CD14-positive monocyte (primary cell): ENCODE results near the gene EGFLAM. TPM values are rescaled to one million over a fixed set of nuclear protein-coding genes. Genes with fewer than 3 reads are reported as not detected.

Source experiments
- DNase-seq, 3 donors: peaks; one replicate each; pipeline ENCODE4 v3.0.0-alpha.2; 2011 to 2022
- H2AFZ ChIP-seq: 2 replicates; pipeline ENCODE4 v1.6.0; 2012; ENCODE audit warnings: mild to moderate bottlenecking, low read depth, low read length, inconsistent platforms; ENCODE audit not compliant: insufficient read depth, poor library complexity, severe bottlenecking
- H3K27ac ChIP-seq, 2 donors: 1 replicate in 1 of 2; 2 replicates in 1 of 2; pipeline ENCODE4 v1.5.1; 2012 to 2013; ENCODE audit warnings: low read length in 2 of 2, control low read depth in 1 of 2, inconsistent platforms in 1 of 2, low read depth in 1 of 2, mild to moderate bottlenecking in 1 of 2
- H3K27me3 ChIP-seq, 2 donors: one replicate each; pipeline versions ENCODE4 v1.6.0 to v1.6.1; 2011 to 2013; ENCODE audit warnings: low read length in 2 of 2; ENCODE audit not compliant: control insufficient read depth in 2 of 2, insufficient read depth in 2 of 2
- H3K36me3 ChIP-seq, 2 donors: replicated peaks in 1 of 2; 1 replicate in 1 of 2; 2 replicates in 1 of 2; pipeline versions ENCODE4 v1.5.1 to v1.6.1; 2012 to 2013; ENCODE audit warnings: low read length in 2 of 2, control low read depth in 1 of 2, inconsistent platforms in 1 of 2, mild to moderate bottlenecking in 1 of 2; ENCODE audit not compliant: insufficient read depth in 2 of 2, control insufficient read depth in 1 of 2
- H3K4me1 ChIP-seq, 2 donors: 1 replicate in 1 of 2; 2 replicates in 1 of 2; pipeline versions ENCODE4 v1.5.1 to v1.6.1; 2012 to 2013; ENCODE audit warnings: low read length in 2 of 2, control low read depth in 1 of 2, inconsistent platforms in 1 of 2, mild to moderate bottlenecking in 1 of 2, moderate library complexity in 1 of 2; ENCODE audit not compliant: insufficient read depth in 2 of 2, control insufficient read depth in 1 of 2
- H3K4me2 ChIP-seq: replicated peaks from 2 replicates; pipeline ENCODE3; 2012; ENCODE audit warnings: low read length, moderate library complexity, mild to moderate bottlenecking; ENCODE audit not compliant: poor library complexity, severe bottlenecking; ENCODE audit errors: extremely low read depth
- H3K4me3 ChIP-seq, 3 experiments: fragments of 200-600 bp in 1 of 3; sonication (generic) in 1 of 3; replicated peaks in 1 of 3; 1 replicate in 2 of 3; 2 replicates in 1 of 3; pipeline ENCODE4 v1.5.1; 2011 to 2013; ENCODE audit warnings: low read length in 3 of 3, mild to moderate bottlenecking in 3 of 3, control low read depth in 2 of 3, low read depth in 2 of 3, inconsistent platforms in 1 of 3, moderate library complexity in 1 of 3
- H3K79me2 ChIP-seq: 2 replicates; pipeline ENCODE4 v1.6.0; 2012; ENCODE audit warnings: mild to moderate bottlenecking, control low read depth, inconsistent platforms, low read length, moderate library complexity; ENCODE audit not compliant: insufficient read depth
- H3K9ac ChIP-seq: 2 replicates; pipeline ENCODE4 v1.6.0; 2017; ENCODE audit warnings: low read length, mild to moderate bottlenecking; ENCODE audit not compliant: insufficient read depth, poor library complexity, severe bottlenecking
- H3K9me3 ChIP-seq, 2 donors: replicated peaks in 1 of 2; 1 replicate in 1 of 2; 2 replicates in 1 of 2; pipeline versions ENCODE4 v1.5.1 to v1.6.1; 2012 to 2013; ENCODE audit warnings: low read length in 2 of 2, control low read depth in 1 of 2; ENCODE audit not compliant: control insufficient read depth in 1 of 2, insufficient read depth in 1 of 2
- H4K20me1 ChIP-seq: 2 replicates; pipeline ENCODE4 v1.6.0; 2012; ENCODE audit warnings: mild to moderate bottlenecking, low read length, control low read depth, moderate library complexity; ENCODE audit not compliant: insufficient read depth
- H3K27ac Mint-ChIP-seq, 7 donors: one replicate each; pipeline ENCODE4 v1.8.0; 2020; ENCODE audit warnings: mild to moderate bottlenecking in 7 of 7, mixed read lengths in 7 of 7, moderate library complexity in 6 of 7, inconsistent platforms in 2 of 7
- H3K27me3 Mint-ChIP-seq, 3 donors: one replicate each; pipeline ENCODE4 v1.8.0; 2021 to 2022; ENCODE audit warnings: low read depth in 3 of 3, mild to moderate bottlenecking in 3 of 3, mixed read lengths in 3 of 3, moderate library complexity in 3 of 3, inconsistent platforms in 1 of 3
- H3K36me3 Mint-ChIP-seq, 2 donors: one replicate each; pipeline ENCODE4 v1.8.0; 2020; ENCODE audit warnings: mixed read lengths in 2 of 2, inconsistent platforms in 1 of 2, mild to moderate bottlenecking in 1 of 2
- H3K4me1 Mint-ChIP-seq: one replicate; pipeline ENCODE4 v1.8.0; 2020; ENCODE audit warnings: mild to moderate bottlenecking, mixed read lengths
- H3K4me3 Mint-ChIP-seq, 2 donors: one replicate each; pipeline ENCODE4 v1.8.0; 2020; ENCODE audit warnings: mild to moderate bottlenecking in 2 of 2, mixed read lengths in 2 of 2, moderate library complexity in 1 of 2
- H3K9me3 Mint-ChIP-seq, 7 donors: one replicate each; pipeline ENCODE4 v1.8.0; 2020 to 2022; ENCODE audit warnings: mixed read lengths in 7 of 7, mild to moderate bottlenecking in 6 of 7, moderate library complexity in 6 of 7, inconsistent platforms in 2 of 7
- WGBS: methylation state at CpG from one replicate; pipeline ENCODE4 v1.1.5; 2013; ENCODE audit warnings: missing lambda C conversion rate; ENCODE audit not compliant: insufficient coverage; 5-methylcytosine and 5-hydroxymethylcytosine counted together
- intact Hi-C, 2 donors: fragments of 100-400 bp; cut with micrococcal nuclease; formaldehyde crosslinking; loops; one replicate each; pipeline versions ENCODE4 v1.15.0 to v1.15.1; 2023
- polyA plus RNA-seq, 3 donors: library from polyadenylated mRNA; depleted of rRNA in 1 of 3; unstranded in 2 of 3; stranded (reverse) in 1 of 3; fragments of 300-500 nt in 2 of 3; fragments of >200 nt in 1 of 3; fragmentation: Illumina TruSeq in 2 of 3; gene quantifications; 1 replicate in 2 of 3; 2 replicates in 1 of 3; pipeline ENCODE4 v1.2.3, GENCODE V29; 2012 to 2021
- TF ChIP-seq, protein P1 (sequence below): fragments of 200-600 bp; IDR thresholded peaks from one replicate; pipeline ENCODE4 v1.8.0; 2022; ENCODE audit warnings: antibody characterized with exemption, mild to moderate bottlenecking

The EGFLAM gene
- polyA plus RNA-seq, 3 donors: not detected

DNA sequence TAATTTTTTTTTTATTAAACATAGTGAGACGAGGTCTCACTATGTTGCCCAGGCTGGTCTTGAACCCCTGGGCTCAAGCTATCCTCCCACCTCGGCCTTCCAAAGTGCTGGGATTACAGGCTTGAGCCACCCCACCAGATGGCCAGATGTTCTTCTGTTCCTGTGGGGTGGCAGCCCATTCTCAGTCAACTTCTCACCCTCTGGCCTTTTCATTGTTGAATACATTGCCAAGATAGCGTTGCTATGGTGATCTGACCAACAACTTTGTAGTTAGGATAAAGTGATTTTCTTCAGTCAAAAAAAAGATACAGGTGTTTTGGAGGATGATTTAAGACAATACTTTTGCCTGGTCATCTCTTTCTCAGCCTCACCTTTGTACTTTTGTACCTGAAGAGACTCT is 109.1 kb downstream of the EGFLAM start:
- TF ChIP-seq, protein P1, sequence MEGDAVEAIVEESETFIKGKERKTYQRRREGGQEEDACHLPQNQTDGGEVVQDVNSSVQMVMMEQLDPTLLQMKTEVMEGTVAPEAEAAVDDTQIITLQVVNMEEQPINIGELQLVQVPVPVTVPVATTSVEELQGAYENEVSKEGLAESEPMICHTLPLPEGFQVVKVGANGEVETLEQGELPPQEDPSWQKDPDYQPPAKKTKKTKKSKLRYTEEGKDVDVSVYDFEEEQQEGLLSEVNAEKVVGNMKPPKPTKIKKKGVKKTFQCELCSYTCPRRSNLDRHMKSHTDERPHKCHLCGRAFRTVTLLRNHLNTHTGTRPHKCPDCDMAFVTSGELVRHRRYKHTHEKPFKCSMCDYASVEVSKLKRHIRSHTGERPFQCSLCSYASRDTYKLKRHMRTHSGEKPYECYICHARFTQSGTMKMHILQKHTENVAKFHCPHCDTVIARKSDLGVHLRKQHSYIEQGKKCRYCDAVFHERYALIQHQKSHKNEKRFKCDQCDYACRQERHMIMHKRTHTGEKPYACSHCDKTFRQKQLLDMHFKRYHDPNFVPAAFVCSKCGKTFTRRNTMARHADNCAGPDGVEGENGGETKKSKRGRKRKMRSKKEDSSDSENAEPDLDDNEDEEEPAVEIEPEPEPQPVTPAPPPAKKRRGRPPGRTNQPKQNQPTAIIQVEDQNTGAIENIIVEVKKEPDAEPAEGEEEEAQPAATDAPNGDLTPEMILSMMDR: no peak
- Histone ChIP-seq H3K27me3 (no peaks in the 10 kb centered on the region), H3K4me1 (no peaks in the 10 kb centered on the region), H3K9me3 (no peaks in the 10 kb centered on the region), H3K27ac (no peak overlapping the region), H3K9ac (no peak overlapping the region), H2AFZ (no peak overlapping the region), H3K4me2 (no peak overlapping the region), H4K20me1 (no peaks in the 10 kb centered on the region), H3K36me3 (no peaks in the 10 kb centered on the region), H3K4me3 (no peak overlapping the region), H3K79me2 (no peaks in the 10 kb centered on the region)
- Mint-ChIP-seq H3K4me3 (no peak overlapping the region), H3K36me3 (no peaks in the 10 kb centered on the region), H3K9me3 (peaks cover 0 to 6% (median 0%) of the 10 kb centered on the region in 7 donors), H3K4me1 (no peaks in the 10 kb centered on the region), H3K27ac (peak overlapping the region in 1 of 7 donors; percentile 47), H3K27me3 (peaks cover 5 to 11% (median 11%) of the 10 kb centered on the region in 3 donors)
- DNase-seq: no peak
- intact Hi-C loops: no loop called here
- WGBS: 100% methylated on average over 1 of the region's 3 CpGs

DNA sequence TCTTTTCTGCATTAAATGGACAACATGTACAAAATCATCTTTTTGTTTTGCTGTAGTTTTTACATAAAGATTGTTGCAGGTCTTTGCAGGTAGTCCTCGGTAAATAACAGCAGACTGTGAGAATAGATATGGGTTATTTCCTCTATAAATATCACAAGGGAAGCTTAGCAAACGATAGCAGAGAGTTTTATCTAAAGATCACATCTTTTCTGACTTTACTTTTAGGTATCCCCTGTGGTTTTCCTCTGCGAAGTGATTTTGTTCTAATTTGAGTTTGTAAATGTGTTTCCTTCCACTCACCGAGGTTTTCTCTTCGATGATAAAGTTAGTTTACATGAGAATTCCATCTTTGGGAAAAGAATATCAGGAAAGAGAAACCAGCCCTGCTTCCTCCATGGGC is 109.6 kb downstream of the EGFLAM start:
- no peak overlapping the region for H3K9ac ChIP-seq
- Mint-ChIP-seq H3K36me3 (no peaks in the 10 kb centered on the region), H3K27me3 (peaks cover 5 to 12% (median 11%) of the 10 kb centered on the region in 3 donors), H3K27ac (no peak overlapping the region), H3K4me3 (no peak overlapping the region), H3K9me3 (peaks cover 0 to 6% (median 0%) of the 10 kb centered on the region in 7 donors), H3K4me1 (no peaks in the 10 kb centered on the region)
- H3K4me1 ChIP-seq: no peaks in the 10 kb centered on the region
- intact Hi-C loops: no loop called here
- no peaks in the 10 kb centered on the region for H3K79me2 ChIP-seq
- no peak for DNase-seq
- no peaks in the 10 kb centered on the region for H3K27me3 ChIP-seq
- no peak overlapping the region for H2AFZ ChIP-seq
- H4K20me1 ChIP-seq: no peaks in the 10 kb centered on the region
- H3K36me3 ChIP-seq: no peaks in the 10 kb centered on the region
- no peak overlapping the region for H3K27ac ChIP-seq
- TF ChIP-seq, protein P1: no peak
- H3K4me2 ChIP-seq: no peak overlapping the region
- H3K4me3 ChIP-seq: no peak overlapping the region
- no peaks in the 10 kb centered on the region for H3K9me3 ChIP-seq
- no CpG with 5 or more reads among the region's 5 CpGs for WGBS
